ENCODE data around the gene HDAC11.

DNA sequence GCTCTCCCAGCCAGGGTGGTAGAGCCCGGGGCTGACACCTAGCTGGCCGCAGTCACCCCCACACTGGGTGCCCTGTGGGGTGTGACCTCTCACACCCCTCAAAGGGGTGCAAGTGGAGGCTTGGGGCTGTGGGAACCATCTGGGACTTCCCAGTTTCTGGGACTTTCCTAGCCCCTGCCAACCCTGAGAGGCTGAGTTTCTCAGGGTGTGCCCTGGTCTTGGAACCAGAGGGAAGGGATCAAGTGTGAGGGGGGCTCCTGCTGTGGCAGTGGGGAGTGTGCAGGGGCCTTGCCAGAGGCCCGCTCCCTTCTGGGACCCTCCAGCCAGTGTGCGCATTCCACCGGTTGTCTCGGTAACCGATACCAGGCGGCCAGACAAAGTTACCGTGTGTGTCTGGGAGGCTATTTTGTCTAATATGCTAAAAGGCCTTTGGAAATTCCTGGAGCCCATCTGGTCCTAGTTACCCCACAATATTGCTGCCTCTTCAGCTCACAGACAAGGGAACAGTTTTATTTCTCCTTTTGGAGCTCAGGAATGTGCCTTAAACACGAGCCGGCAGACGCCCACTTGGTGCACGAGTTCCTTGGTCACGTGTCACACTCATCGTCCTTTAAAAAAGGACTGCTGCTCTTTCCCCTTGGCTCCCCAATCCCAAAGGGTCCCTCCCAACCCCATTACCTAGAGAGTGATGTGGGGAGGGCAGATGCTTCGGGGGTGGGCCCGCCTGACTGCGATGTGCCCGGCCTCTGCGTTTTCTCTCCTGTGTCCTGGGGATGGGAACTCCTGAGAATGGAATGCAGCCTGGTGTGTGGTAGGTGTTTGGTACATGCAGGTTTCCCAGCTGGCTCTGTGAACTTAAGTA lies 33.2 kb downstream of the HDAC11 start:
- TF ChIP-seq JUNB (CRISPR knock-in tag; IDR thresholded peaks at IDR 0.05; ENCODE audit: borderline replicate concordance) (no peak), GABPA (IDR thresholded peaks at IDR 0.05; ENCODE audit: low read depth, low read length) (no peak), GABPA (CRISPR knock-in tag; IDR thresholded peaks at IDR 0.05; ENCODE audit: low read depth) (no peak), RAD21 (CRISPR knock-in tag; IDR thresholded peaks at IDR 0.05) (no peak), MIER3 (CRISPR knock-in tag; IDR thresholded peaks at IDR 0.05; ENCODE audit: borderline replicate concordance) (no peak)
- TF ChIP-seq, protein P1, sequence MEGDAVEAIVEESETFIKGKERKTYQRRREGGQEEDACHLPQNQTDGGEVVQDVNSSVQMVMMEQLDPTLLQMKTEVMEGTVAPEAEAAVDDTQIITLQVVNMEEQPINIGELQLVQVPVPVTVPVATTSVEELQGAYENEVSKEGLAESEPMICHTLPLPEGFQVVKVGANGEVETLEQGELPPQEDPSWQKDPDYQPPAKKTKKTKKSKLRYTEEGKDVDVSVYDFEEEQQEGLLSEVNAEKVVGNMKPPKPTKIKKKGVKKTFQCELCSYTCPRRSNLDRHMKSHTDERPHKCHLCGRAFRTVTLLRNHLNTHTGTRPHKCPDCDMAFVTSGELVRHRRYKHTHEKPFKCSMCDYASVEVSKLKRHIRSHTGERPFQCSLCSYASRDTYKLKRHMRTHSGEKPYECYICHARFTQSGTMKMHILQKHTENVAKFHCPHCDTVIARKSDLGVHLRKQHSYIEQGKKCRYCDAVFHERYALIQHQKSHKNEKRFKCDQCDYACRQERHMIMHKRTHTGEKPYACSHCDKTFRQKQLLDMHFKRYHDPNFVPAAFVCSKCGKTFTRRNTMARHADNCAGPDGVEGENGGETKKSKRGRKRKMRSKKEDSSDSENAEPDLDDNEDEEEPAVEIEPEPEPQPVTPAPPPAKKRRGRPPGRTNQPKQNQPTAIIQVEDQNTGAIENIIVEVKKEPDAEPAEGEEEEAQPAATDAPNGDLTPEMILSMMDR (CRISPR knock-in tag; IDR thresholded peaks at IDR 0.05) = no peak
- TF ChIP-seq, protein P2, sequence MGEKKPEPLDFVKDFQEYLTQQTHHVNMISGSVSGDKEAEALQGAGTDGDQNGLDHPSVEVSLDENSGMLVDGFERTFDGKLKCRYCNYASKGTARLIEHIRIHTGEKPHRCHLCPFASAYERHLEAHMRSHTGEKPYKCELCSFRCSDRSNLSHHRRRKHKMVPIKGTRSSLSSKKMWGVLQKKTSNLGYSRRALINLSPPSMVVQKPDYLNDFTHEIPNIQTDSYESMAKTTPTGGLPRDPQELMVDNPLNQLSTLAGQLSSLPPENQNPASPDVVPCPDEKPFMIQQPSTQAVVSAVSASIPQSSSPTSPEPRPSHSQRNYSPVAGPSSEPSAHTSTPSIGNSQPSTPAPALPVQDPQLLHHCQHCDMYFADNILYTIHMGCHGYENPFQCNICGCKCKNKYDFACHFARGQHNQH (CRISPR knock-in tag; IDR thresholded peaks at IDR 0.05) = no peak
- TF ChIP-seq, protein P3, sequence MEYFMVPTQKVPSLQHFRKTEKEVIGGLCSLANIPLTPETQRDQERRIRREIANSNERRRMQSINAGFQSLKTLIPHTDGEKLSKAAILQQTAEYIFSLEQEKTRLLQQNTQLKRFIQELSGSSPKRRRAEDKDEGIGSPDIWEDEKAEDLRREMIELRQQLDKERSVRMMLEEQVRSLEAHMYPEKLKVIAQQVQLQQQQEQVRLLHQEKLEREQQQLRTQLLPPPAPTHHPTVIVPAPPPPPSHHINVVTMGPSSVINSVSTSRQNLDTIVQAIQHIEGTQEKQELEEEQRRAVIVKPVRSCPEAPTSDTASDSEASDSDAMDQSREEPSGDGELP (IDR thresholded peaks at IDR 0.05; ENCODE audit: borderline replicate concordance, low read depth) = no peak

Data from HepG2 (cell line).